C4-2B (cell line): Measurements from ENCODE around the gene KRTDAP.

Experiments used
- CTCF ChIP-seq: fragments of 450-650 bp; conservative IDR thresholded peaks from 2 replicates; pipeline ENCODE4 v1.5.1; 2017; ENCODE audit warnings: mild to moderate bottlenecking
- ZFX ChIP-seq: fragments of 450-650 bp; IDR thresholded peaks from 2 replicates; pipeline ENCODE4 v1.6.1; 2017

GRCh38 chr19:35487656-35488182, 2.5 kb downstream of the KRTDAP start:
- TF ChIP-seq CTCF (no peak), ZFX (no peak)
